Fibroblast of lung (primary cell): ENCODE measurements around the gene TMED3.

Experiments used
- CTCF ChIP-seq, 2 donors: IDR thresholded peaks in 1 of 2; conservative IDR thresholded peaks in 1 of 2; 1 replicate in 1 of 2; 2 replicates in 1 of 2; pipeline ENCODE4 v1.5.1; 2011 to 2012; ENCODE audit warnings: low read length in 2 of 2, control low read depth in 1 of 2, inconsistent platforms in 1 of 2, low read depth in 1 of 2, mild to moderate bottlenecking in 1 of 2
- EZH2 ChIP-seq: IDR thresholded peaks from 2 replicates; pipeline ENCODE4 v1.5.1; 2012; ENCODE audit warnings: low read length, control low read depth, mild to moderate bottlenecking; ENCODE audit errors: missing control alignments

DNA sequence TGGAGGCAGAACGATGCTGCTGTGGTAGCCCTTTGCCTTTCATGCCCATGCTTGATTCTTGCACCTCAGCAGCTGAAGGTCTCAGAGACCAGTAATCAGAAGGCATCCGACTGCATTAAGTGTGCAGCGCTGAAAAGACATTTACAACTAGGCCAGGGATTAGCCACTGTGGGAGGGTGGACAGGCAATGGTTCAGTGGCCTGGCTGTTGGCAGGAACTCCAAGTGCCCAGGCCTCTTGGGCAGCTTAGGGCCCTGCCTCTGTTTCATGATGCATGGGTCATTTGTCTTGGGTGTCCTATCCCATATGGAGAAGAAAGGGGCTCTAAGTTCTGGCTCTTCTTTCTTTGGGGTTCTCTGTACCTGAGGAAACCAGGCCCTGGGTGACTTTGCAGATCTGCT, 11.4 kb downstream of the TMED3 start:
- TF ChIP-seq CTCF (conservative IDR thresholded peaks at IDR 0.05 in 1 of 2, IDR thresholded peaks at IDR 0.05 in 1 of 2; ENCODE audit: low read depth in 1 of 2, low read length in 2 of 2) (no peak), EZH2 (no peak)
